Prostate gland (tissue), 2 donors: ENCODE measurements around the gene DPP10. TPM values are rescaled to one million over a fixed set of nuclear protein-coding genes. Genes with fewer than 3 reads are reported as not detected.

Experiments
- DNase-seq: peaks from one replicate; pipeline ENCODE4 v3.0.0-alpha.2; 2019; ENCODE audit warnings: low spot score
- H3K27ac ChIP-seq, 2 donors: fragments of 200-600 bp; sonication (generic); 2 replicates each; pipeline ENCODE4 v1.5.1; 2017 to 2019
- H3K27me3 ChIP-seq: fragments of 200-600 bp; sonication (generic); replicated peaks from 2 replicates; pipeline ENCODE4 v1.5.1; 2019; ENCODE audit not compliant: insufficient read depth
- H3K36me3 ChIP-seq, 2 donors: fragments of 200-600 bp; sonication (generic); 1 replicate in 1 of 2; 2 replicates in 1 of 2; pipeline versions ENCODE4 v1.5.1 to v1.8.1; 2017 to 2019
- H3K4me1 ChIP-seq: fragments of 200-600 bp; sonication (generic); replicated peaks from 2 replicates; pipeline ENCODE4 v1.5.1; 2019
- H3K4me3 ChIP-seq, 2 donors: fragments of 200-600 bp; sonication (generic); 2 replicates each; pipeline ENCODE4 v1.5.1; 2017 to 2019
- H3K9me3 ChIP-seq: fragments of 200-600 bp; sonication (generic); 2 replicates; pipeline ENCODE4 v1.5.1; 2017
- POLR2A ChIP-seq: fragments of 450-650 bp; IDR thresholded peaks from one replicate; pipeline ENCODE4 v1.6.1; 2016; ENCODE audit warnings: antibody characterized with exemption, mild to moderate bottlenecking
- POLR2AphosphoS5 ChIP-seq: sonication (generic); formaldehyde crosslinking; IDR thresholded peaks from one replicate; pipeline ENCODE4 v1.6.1; 2017; ENCODE audit warnings: antibody characterized with exemption
- WGBS: methylation state at CpG from one replicate; pipeline ENCODE4 v1.1.5; 2018; 5-methylcytosine and 5-hydroxymethylcytosine counted together
- intact Hi-C: fragments of 100-400 bp; cut with DNase I; formaldehyde crosslinking; loops from one replicate; pipeline ENCODE4 v1.14.2; 2022
- total RNA-seq, 2 donors: library from RNA; depleted of rRNA; stranded (reverse); fragments of >200 nt; gene quantifications; one replicate each; pipeline ENCODE4 v1.1.0, GENCODE V29; 2016
- TF ChIP-seq, protein P1 (sequence below), 4 experiments: fragments of 200-600 bp in 2 of 4; fragments of 450-650 bp in 2 of 4; sonication (generic) in 2 of 4; IDR thresholded peaks; 1 replicate in 3 of 4; 2 replicates in 1 of 4; pipeline ENCODE4 v1.5.1; 2016 to 2019; ENCODE audit warnings: antibody characterized with exemption in 4 of 4, mild to moderate bottlenecking in 2 of 4, moderate library complexity in 2 of 4

DPP10 gene
- total RNA-seq, 2 donors from 2014 or later = 5.1 TPM; not detected in 1

DNA sequence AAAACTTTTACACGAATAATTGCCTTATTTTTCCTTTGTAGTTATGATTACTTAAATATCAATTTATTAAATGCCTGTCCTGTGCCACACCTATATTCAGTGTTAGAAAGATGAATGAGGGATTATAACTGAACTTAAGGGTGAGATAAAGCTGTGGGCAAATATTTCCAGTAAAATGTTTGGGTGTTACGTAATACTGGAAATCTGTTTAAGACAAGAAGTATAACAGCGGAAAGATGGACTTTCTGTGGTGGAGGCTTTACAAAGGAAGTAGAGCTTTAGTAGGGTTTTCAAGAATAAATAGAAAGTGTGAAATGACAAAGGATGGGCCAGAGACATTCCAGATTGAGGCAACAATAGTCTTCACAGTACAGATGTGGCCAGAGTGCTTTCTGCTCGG, 927.0 kb downstream of the DPP10 start:
- no peaks in the 10 kb centered on the region for H3K4me1 ChIP-seq
- TF ChIP-seq, protein P1, sequence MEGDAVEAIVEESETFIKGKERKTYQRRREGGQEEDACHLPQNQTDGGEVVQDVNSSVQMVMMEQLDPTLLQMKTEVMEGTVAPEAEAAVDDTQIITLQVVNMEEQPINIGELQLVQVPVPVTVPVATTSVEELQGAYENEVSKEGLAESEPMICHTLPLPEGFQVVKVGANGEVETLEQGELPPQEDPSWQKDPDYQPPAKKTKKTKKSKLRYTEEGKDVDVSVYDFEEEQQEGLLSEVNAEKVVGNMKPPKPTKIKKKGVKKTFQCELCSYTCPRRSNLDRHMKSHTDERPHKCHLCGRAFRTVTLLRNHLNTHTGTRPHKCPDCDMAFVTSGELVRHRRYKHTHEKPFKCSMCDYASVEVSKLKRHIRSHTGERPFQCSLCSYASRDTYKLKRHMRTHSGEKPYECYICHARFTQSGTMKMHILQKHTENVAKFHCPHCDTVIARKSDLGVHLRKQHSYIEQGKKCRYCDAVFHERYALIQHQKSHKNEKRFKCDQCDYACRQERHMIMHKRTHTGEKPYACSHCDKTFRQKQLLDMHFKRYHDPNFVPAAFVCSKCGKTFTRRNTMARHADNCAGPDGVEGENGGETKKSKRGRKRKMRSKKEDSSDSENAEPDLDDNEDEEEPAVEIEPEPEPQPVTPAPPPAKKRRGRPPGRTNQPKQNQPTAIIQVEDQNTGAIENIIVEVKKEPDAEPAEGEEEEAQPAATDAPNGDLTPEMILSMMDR (IDR thresholded peaks at IDR 0.05) = no peak
- no peak overlapping the region for H3K4me3 ChIP-seq
- H3K36me3 ChIP-seq = no peaks in the 10 kb centered on the region
- no peaks in the 10 kb centered on the region for H3K9me3 ChIP-seq
- intact Hi-C loops = no loop called here
- no peak overlapping the region for H3K27ac ChIP-seq
- no peaks in the 10 kb centered on the region for H3K27me3 ChIP-seq
- WGBS = 79% methylated on average over 4 of the region's 4 CpGs
- no peak for DNase-seq

DNA sequence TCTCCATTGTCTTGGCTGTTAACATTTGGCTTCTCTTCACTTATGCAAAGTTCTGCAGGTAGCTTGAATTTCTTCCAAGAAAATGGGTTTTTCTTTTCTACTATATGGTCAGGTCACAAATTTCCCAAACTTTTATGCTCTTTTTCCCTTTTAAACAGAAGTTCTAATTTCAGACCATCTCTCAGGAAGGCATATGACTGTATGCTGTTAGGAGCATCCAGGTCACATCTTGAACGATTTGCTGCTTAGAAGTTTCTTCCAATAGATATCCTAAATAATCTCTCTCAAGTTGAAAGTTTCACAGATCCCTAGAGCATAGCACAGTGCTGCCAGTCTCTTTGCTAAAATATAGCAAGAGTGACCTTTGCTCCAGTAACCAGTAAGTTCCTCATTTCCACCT, 932.5 kb downstream of the DPP10 start:
- Histone ChIP-seq H3K27me3 (no peaks in the 10 kb centered on the region), H3K36me3 (no peaks in the 10 kb centered on the region), H3K4me1 (no peaks in the 10 kb centered on the region), H3K4me3 (no peak overlapping the region), H3K9me3 (no peaks in the 10 kb centered on the region), H3K27ac (no peak overlapping the region)
- 81% methylated on average over 1 of the region's 1 CpG for WGBS
- no peak for DNase-seq
- intact Hi-C loops = no loop called here
- TF ChIP-seq, protein P1 (IDR thresholded peaks at IDR 0.05) = no peak
- TF ChIP-seq POLR2A (no peak), POLR2AphosphoS5 (no peak)

DNA sequence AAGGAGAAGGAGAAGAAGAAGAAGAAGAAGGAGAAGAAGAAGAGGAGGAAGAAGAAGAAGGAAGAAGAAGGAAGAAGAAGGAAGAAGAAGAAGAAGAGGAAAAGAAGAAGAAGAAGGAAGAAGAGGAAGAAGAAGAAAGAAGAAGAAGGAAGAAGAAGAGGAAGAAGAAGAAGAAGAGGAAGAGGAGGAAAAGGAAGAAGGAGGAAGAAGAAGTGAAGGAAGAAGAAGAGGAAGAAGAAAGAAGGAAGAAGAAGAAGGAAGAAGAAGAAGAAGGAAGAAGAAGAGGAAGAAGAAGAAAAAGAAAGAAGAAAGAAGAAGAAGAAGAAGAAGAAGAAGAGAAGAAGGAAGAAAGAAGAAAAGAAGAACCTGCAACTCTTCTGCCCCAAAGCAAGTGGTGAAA, 942.0 kb downstream of the DPP10 start:
- H3K4me3 ChIP-seq = no peak overlapping the region
- H3K27me3 ChIP-seq = no peaks in the 10 kb centered on the region
- no peak overlapping the region for H3K27ac ChIP-seq
- TF ChIP-seq POLR2A = no peak
- no peak for TF ChIP-seq POLR2AphosphoS5
- TF ChIP-seq, protein P1 (IDR thresholded peaks at IDR 0.05) = no peak
- no peaks in the 10 kb centered on the region for H3K4me1 ChIP-seq
- intact Hi-C loops = no loop called here
- DNase-seq = no peak
- no peaks in the 10 kb centered on the region for H3K9me3 ChIP-seq
- H3K36me3 ChIP-seq = no peaks in the 10 kb centered on the region

DNA sequence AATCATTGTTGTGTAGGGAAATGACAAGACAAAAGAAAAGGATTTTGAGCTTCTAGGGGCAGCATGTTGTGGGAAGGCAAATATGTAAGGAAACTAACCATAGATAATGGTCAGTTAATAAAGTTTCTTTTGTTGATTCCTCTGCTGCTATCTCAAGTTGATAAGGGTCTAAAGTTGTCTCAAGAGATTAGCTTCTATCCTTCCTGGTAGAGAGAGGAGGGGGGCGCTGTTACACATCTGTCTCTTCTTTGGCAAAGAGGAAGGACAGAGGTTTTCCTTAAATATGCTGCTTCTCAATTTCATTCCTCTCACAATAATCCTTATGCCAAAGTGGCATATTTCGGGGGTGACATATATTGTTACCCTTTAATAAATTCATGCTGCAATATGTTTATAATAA, 944.0 kb downstream of the DPP10 start:
- no peaks in the 10 kb centered on the region for H3K9me3 ChIP-seq
- H3K27me3 ChIP-seq = no peaks in the 10 kb centered on the region
- no peak for DNase-seq
- no peak overlapping the region for H3K4me3 ChIP-seq
- TF ChIP-seq POLR2A (no peak), POLR2AphosphoS5 (no peak)
- TF ChIP-seq, protein P1 (IDR thresholded peaks at IDR 0.05) = no peak
- intact Hi-C loops = no loop called here
- WGBS = 69% methylated on average over 2 of the region's 2 CpGs
- no peaks in the 10 kb centered on the region for H3K36me3 ChIP-seq
- no peaks in the 10 kb centered on the region for H3K4me1 ChIP-seq
- no peak overlapping the region for H3K27ac ChIP-seq

DNA sequence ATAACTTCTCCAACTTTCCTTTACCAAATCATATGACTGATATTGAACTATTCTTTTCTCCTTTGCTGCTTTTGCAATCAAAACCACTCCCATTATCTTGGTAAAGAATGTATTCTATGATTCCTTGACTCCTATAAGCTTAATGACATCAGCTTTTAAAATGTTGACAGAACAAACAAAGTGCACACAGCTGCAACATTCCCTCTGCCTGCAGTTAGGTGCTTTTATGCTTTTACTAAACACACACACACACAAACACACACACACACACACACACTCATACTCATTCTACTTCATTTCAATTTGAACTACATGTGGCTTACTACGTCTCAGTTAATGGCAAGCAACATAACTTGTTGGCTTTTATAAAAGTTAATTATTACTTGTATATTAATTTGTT, 946.6 kb downstream of the DPP10 start:
- intact Hi-C loops = no loop called here
- Histone ChIP-seq H3K27ac (no peak overlapping the region), H3K27me3 (no peaks in the 10 kb centered on the region), H3K9me3 (no peaks in the 10 kb centered on the region), H3K4me1 (no peaks in the 10 kb centered on the region), H3K4me3 (no peak overlapping the region), H3K36me3 (no peaks in the 10 kb centered on the region)
- DNase-seq = no peak
- WGBS = 42% methylated on average over 1 of the region's 1 CpG
- TF ChIP-seq, protein P1 (IDR thresholded peaks at IDR 0.05) = no peak
- no peak for TF ChIP-seq POLR2A
- no peak for TF ChIP-seq POLR2AphosphoS5
